ENCODE measurements around the gene TBC1D8.

The TBC1D8 gene

GRCh38 chr2:100997509-100998234, 153.5 kb downstream of the TBC1D8 start:
- no peak for DNase-seq (ENCODE audit: low spot score)

DNA sequence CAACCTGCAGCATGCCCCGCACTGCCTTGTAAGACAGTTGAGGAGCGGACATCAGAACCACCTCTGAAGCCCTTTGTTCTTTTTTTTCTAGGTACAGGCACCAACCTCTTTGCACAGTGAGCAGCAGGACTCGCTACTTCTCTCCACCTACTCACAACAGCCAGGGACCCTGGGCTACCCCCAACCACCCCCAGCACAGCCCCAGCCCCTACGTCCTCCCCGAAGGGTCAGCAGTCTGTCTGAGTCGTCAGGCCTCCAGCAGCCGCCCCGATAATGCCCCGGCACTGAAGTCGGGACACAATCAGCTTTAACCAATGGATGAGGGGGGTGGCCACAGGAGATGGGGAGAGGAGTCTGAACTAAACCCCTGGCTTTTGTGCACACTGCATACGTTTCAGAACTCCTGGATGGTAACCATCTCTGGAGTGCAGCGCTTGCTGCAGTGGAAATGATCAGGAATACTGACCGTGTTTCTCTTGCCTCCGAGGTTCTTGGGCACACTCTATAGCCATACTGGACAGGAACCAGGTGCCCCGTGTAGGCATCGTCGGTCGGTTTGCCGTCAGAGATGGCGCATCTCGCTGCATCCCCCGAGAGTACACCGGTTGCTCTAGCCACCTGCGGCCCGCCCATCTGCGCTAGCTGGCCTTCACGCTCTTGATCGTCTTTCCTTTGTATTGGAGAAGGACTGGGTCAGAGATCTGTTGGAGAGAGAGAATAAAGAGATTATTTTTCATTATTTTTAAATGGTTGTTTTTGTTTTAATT, 155.7 kb downstream of the TBC1D8 start:
- DNase-seq (ENCODE audit: low spot score) = no peak

GRCh38 chr2:100993294-100993693, 157.9 kb downstream of the TBC1D8 start:
- DNase-seq (ENCODE audit: low spot score) = no peak

DNA sequence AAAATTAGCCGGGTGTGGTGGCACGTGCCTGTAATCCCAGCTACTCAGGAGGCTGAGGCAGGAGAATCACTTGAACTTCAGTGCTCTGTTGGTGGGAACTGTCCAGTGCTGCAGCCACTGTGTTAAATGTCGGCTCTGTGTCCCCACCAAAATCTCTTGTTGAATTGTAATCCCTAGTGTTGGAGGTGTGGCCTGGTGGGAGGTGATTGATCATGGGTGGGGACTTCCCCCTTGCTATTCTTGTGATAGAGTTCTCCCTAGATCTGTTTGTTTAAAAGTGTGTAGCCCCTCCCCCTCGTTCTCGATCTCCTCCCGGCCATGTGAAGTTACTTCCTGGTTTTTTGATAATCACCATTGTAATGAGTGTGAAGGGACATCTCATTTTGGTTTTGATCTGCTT, 158.9 kb downstream of the TBC1D8 start:
- DNase-seq (ENCODE audit: low spot score) = no peak

- DNase-seq (ENCODE audit: low spot score) = no peak
These were observed 159.8 kb downstream of the TBC1D8 start for GRCh38 chr2:100991404-100991773.

DNA sequence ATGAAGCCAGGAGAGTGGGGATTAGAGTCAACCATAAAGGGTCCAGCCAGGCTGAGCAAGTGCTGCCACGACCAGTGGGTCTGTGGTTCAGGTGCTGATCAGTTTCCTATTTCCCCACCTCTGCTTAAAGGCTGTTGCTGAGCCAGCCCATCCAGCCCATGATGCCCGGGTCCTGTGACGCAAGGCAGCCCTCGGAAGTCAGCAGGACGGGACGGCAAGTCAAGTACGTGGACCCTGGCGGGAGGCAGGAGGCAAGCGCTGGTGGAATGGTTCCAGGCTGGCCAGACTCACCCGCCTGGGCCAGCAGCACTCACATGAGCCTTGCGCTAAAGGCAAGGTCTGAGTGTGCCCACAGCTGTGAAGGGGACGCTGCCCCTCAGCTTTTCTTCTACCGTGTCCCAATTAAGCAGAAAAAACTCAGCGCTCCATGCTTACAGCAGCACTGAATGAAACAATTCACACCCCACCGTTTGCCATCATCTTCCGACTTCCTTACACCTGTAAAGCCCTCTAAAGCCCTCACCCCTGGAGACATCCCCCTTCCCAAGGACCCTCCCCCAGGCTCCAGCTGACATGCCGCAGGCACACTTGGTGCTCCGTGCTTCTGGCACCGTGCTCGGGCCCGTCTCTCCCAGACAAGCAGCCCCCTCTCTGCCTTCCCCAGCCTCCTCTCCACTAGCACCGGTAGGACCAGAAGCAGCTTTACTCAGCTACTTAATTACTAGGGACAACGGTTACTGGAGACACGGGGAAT, 160.4 kb downstream of the TBC1D8 start:
- no peak for DNase-seq (ENCODE audit: low spot score)

DNA sequence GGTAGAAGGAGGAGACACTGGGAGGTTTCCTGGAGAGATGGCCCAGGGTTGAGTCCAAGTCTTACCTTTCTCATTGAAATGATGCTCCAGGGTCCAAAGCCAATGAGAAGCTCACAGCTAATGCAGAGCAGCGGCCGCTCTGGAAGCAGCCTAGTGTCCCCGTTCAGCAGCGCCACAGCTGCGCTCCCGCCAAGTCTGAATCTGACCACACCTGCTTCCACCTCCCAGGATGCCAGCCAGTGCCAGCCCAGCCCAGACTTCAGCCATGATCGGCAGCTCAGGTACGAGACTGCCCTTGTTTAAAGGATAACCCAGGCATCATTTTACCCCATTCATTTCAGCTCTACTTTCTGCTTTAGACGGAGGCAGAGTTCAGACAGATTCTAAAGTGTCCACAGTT, 161.0 kb downstream of the TBC1D8 start:
- no peak for DNase-seq (ENCODE audit: low spot score)

GRCh38 chr2:100989666-100990065, 161.5 kb downstream of the TBC1D8 start:
- DNase-seq (ENCODE audit: low spot score) = no peak

DNA sequence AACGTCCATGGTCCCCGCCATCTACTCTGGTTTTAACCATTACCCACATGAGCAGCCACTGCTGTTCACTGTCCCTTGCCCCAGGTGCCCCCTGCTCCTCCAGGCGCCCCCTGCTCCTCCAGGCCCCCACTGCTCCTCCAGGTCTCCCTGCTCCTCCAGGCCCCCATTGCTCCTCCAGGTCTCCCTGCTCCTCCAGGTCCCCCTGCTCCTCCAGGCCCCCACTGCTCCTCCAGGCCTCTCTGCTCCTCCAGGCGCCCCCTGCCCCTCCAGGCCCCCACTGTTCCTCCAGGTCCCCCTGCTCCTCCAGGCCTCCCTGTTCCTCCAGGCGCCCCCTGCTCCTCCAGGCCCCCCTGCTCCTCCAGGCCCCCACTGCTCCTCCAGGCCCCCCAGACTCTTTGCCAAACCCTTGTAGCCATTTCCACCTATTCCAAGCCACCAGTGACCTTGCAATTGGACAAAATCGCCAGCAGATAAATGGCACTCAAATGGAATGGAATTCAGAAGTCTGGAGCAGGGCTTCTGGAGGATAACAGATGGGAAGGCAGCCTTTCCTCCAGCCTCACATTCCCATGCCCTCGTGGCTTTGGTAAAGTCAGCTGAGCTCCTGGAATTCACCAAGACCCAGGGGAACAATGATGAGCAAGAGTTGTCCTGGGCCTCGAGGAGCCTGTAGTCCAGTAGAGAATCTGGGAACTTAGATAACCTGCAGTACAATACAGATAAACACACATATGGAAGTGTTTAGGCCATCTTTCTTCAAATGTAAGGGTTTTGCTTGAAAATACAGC, 162.4 kb downstream of the TBC1D8 start:
- no peak for DNase-seq (ENCODE audit: low spot score)

GRCh38 chr2:100987974-100988373, 163.2 kb downstream of the TBC1D8 start:
- DNase-seq (ENCODE audit: low spot score) = no peak

GRCh38 chr2:100987536-100987935, 163.6 kb downstream of the TBC1D8 start:
- no peak for DNase-seq (ENCODE audit: low spot score)

DNA sequence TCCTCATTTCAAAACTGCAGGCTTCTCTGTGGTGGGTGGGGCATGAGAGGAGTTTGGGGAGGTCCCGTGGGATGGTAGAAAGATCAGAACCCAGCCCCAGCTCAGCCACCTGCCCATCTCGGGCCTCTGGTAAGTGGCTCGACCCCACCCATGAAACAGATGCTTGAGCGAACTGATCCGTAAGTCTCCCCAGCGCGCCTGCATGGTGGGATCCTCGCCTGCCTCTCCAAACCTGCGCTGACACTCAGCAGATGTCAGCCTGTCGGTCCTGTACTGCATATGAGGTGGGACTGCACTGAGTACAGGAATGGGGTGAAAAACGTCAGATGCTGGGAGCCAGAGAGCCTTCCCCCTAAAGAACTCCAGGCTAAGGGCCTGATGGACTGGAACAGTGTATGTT, 165.0 kb downstream of the TBC1D8 start:
- no peak for DNase-seq (ENCODE audit: low spot score)

- peak; percentile 75 for DNase-seq (ENCODE audit: low spot score)
These were observed 166.3 kb downstream of the TBC1D8 start for GRCh38 chr2:100984892-100985307.

GRCh38 chr2:100983684-100984310, 167.4 kb downstream of the TBC1D8 start:
- DNase-seq (ENCODE audit: low spot score) = peak; percentile 74

DNA sequence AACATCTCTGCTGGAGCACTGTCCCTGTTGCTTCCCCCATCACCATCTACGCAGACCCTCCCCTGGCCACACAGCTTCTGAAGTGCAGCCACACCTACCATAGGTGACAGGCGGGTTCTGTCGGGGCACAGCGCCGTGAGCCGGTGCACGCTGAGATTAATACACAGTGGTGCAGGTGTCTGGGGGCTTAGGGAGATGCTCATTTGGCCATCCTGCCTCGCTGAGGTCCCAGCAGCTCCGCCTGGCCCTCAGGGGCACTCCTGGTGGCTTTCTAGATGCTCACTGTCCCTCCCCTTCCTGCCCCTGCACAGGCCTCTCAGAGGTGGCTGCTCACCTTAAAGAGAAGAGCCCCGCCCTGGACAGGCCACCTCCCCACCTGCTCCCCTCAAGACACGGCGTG, 168.0 kb downstream of the TBC1D8 start:
- DNase-seq (ENCODE audit: low spot score) = no peak

GRCh38 chr2:100982431-100982861, 168.7 kb downstream of the TBC1D8 start:
- DNase-seq (ENCODE audit: low spot score) = no peak

GRCh38 chr2:100981011-100981410, 170.2 kb downstream of the TBC1D8 start:
- no peak for DNase-seq (ENCODE audit: low spot score)

DNA sequence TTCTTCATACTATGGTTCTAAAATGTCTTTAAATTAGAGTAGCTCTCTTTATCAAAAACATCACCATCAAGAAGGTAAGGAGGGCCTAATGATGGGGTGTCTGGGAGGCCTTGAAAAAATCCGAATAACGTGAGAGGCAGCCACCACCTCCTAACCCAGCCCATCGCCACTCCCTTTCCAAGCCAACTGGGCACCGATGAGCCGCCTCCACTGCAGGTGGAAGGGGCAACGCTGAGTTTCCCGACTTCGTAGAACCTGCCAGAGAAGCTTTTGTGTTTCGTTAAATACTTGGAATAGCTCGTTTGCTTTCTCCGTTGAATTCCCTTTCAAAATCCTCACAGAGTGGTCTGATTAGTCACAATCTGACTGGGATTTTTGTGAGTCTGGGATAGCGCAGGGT, 171.1 kb downstream of the TBC1D8 start:
- DNase-seq (ENCODE audit: low spot score) = no peak

- DNase-seq (ENCODE audit: low spot score) = no peak
These were observed 172.5 kb downstream of the TBC1D8 start for GRCh38 chr2:100978582-100979191.

DNA sequence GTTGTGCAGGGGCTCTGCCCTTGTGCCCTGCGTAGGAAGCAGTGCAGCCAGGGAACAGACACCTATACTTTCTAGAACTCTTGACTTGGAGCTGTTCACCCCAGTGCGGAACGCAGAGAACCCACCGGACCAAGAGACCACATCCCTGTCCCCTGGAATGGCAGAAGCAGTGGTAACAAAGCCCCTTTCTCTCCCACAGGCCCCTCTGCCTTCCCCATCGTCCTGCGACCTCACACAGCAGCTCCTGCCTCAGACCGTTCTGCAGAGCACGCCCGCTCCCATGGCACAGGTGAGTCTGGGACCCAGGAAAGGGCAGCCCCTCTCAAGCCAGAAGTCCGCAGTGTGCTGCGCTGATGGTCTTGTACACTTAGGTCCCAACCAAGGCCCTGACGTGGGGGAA, 173.7 kb downstream of the TBC1D8 start:
- DNase-seq (ENCODE audit: low spot score) = no peak
